Endothelial cell (in vitro differentiated cells): Measurements from ENCODE around the gene PNMA8A. TPM values are rescaled to one million over a fixed set of nuclear protein-coding genes. Genes with fewer than 3 reads are reported as not detected.

Experiments
- DNase-seq: peaks from one replicate; pipeline ENCODE4 v3.0.0; 2021; ENCODE audit warnings: low spot score
- H3K27ac Mint-ChIP-seq: one replicate; pipeline ENCODE4 v1.8.0; 2021; ENCODE audit warnings: mixed read lengths, inconsistent platforms; ENCODE audit not compliant: unreplicated experiment
- H3K27me3 Mint-ChIP-seq: one replicate; pipeline ENCODE4 v1.8.0; 2021; ENCODE audit warnings: mild to moderate bottlenecking, moderate library complexity, mixed read lengths, inconsistent platforms; ENCODE audit not compliant: unreplicated experiment
- H3K36me3 Mint-ChIP-seq: one replicate; pipeline ENCODE4 v1.8.0; 2021; ENCODE audit warnings: mild to moderate bottlenecking, low read depth, mixed read lengths, inconsistent platforms; ENCODE audit not compliant: unreplicated experiment
- H3K4me1 Mint-ChIP-seq: one replicate; pipeline ENCODE4 v1.8.0; 2021; ENCODE audit warnings: mild to moderate bottlenecking, mixed read lengths, inconsistent platforms; ENCODE audit not compliant: unreplicated experiment
- H3K4me3 Mint-ChIP-seq: one replicate; pipeline ENCODE4 v1.8.0; 2021; ENCODE audit warnings: mild to moderate bottlenecking, mixed read lengths, inconsistent platforms; ENCODE audit not compliant: unreplicated experiment
- H3K9me3 Mint-ChIP-seq: one replicate; pipeline ENCODE4 v1.8.0; 2021; ENCODE audit warnings: mixed read lengths, inconsistent platforms; ENCODE audit not compliant: unreplicated experiment
- total RNA-seq: library from RNA; stranded (reverse); fragmentation: NEBNext Ultra II Directional; extraction: Animal tissue kit (Norgen Biotek cat#: 25700); gene quantifications from one replicate; pipeline ENCODE4 v1.2.1, GENCODE V29; 2021; ENCODE audit not compliant: unreplicated experiment
- TF ChIP-seq, protein P1 (sequence below): fragments of 200-600 bp; sonication (generic); IDR thresholded peaks from one replicate; pipeline ENCODE4 v1.5.0; 2021; ENCODE audit warnings: antibody characterized with exemption; ENCODE audit not compliant: unreplicated experiment

The PNMA8A gene
- total RNA-seq, 1 donor from 2014 or later = 12.4 TPM

DNA sequence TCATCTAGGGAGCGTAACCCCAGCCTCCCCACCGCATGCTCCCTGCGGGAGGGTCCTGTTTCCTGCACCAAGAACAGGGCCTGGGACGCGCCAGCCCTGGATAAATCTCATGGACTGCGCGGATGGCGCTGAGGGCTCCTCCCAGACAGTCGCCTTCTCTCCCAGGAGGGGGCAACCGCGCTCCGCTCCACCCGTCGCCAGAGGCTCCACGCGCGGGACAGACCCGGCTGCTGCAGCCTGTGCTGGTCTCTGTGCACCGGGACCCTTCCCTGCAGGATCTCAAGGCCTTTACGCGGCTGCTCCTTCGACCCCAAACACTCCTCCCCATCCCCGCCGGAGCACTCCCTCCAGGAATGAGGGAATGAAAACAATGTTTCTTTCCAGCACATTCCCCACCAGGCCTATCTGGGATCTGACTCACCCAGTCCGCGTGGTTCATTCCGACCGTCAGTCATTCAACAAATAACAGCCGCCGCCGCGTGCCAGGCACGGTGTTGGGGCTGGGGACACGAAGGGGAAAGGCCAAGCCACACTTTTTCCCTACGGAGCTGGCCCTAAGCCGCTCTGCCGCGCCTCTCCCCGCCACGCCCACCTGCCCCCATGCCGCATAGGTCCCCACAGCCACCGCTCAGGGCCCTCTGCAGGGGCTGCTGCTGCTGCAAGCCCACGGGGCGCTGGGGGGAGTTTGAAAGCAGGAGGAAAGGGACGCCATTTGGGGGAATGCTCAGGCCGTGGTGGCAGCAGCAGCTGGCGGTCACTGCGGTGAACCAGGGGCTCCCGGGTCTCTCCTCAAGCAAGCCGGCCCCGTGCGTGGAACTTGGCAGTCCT, 18.3 kb upstream of the PNMA8A start:
- Mint-ChIP-seq H3K27me3 (peaks cover 18% of the 10 kb centered on the region), H3K9me3 (no peaks in the 10 kb centered on the region), H3K4me3 (peak overlapping the region; percentile 65), H3K4me1 (peaks cover 11% of the 10 kb centered on the region), H3K27ac (no peak overlapping the region), H3K36me3 (peaks cover 3% of the 10 kb centered on the region)
- TF ChIP-seq, protein P1, sequence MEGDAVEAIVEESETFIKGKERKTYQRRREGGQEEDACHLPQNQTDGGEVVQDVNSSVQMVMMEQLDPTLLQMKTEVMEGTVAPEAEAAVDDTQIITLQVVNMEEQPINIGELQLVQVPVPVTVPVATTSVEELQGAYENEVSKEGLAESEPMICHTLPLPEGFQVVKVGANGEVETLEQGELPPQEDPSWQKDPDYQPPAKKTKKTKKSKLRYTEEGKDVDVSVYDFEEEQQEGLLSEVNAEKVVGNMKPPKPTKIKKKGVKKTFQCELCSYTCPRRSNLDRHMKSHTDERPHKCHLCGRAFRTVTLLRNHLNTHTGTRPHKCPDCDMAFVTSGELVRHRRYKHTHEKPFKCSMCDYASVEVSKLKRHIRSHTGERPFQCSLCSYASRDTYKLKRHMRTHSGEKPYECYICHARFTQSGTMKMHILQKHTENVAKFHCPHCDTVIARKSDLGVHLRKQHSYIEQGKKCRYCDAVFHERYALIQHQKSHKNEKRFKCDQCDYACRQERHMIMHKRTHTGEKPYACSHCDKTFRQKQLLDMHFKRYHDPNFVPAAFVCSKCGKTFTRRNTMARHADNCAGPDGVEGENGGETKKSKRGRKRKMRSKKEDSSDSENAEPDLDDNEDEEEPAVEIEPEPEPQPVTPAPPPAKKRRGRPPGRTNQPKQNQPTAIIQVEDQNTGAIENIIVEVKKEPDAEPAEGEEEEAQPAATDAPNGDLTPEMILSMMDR = no peak
- no peak for DNase-seq

DNA sequence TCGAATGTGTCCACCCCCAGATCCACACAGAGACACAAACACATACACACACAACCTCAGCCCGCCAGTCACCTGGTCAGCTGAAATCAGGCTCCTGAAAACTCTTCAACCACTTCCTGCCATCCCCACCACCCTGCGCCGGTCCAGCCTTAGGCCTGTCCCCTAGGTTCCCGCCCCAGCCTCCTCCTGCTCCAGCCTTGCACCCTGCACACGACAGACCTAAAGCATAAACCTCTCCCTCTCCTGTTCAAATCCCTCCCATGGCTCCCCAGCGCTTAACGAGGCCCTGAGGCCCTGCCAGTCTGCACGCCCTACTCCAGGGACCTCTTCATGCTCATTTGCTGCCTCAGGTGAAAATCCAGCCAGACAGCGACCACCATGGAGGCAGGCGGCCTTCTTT, 17.2 kb upstream of the PNMA8A start:
- peaks cover 11% of the 10 kb centered on the region for H3K4me1 Mint-ChIP-seq
- H3K36me3 Mint-ChIP-seq = peaks cover 3% of the 10 kb centered on the region
- TF ChIP-seq, protein P1 = no peak
- H3K27me3 Mint-ChIP-seq = peaks cover 10% of the 10 kb centered on the region
- H3K27ac Mint-ChIP-seq = peak overlapping the region; percentile 64
- no peak for DNase-seq
- no peaks in the 10 kb centered on the region for H3K9me3 Mint-ChIP-seq
- H3K4me3 Mint-ChIP-seq = peak overlapping the region; percentile 64

DNA sequence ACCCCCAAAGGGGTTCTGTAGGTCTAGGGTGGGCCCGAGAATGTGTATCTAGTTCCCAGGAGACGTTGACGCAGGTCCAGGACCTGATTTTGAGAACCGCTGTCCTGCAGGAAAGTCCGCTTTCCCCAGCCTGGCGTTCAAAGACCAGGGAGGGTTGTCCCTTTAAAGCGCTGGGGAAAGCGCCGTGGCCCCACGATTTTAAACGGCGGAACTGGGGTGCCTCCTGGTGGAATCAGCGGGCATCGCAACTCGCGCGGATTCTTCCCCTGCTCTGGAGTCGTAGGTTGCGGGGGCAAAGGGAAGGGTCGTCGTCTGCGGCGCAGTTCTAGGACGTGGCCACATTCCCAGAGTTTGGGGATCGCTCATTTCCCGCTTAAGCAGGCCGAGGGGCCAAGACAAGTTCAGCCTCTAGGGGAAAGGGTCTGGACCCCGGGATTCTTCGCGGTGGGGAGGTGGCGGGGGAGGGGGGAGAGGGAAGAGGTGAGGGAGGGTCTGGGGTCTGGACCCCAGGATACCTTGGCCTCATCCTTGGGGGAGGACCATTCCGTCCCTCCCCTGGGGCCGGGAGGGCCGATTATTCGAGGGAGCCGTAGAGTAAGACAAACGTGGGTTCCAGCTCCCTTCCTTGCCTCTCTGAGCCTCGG, 16.6 kb upstream of the PNMA8A start:
- TF ChIP-seq, protein P1 = peak; percentile 93
- H3K36me3 Mint-ChIP-seq = peaks cover 3% of the 10 kb centered on the region
- H3K27me3 Mint-ChIP-seq = peaks cover 10% of the 10 kb centered on the region
- H3K4me1 Mint-ChIP-seq = peaks cover 11% of the 10 kb centered on the region
- no peaks in the 10 kb centered on the region for H3K9me3 Mint-ChIP-seq
- peak overlapping the region; percentile 64 for H3K27ac Mint-ChIP-seq
- peak; percentile 94 for DNase-seq
- H3K4me3 Mint-ChIP-seq = peak overlapping the region; percentile 64

DNA sequence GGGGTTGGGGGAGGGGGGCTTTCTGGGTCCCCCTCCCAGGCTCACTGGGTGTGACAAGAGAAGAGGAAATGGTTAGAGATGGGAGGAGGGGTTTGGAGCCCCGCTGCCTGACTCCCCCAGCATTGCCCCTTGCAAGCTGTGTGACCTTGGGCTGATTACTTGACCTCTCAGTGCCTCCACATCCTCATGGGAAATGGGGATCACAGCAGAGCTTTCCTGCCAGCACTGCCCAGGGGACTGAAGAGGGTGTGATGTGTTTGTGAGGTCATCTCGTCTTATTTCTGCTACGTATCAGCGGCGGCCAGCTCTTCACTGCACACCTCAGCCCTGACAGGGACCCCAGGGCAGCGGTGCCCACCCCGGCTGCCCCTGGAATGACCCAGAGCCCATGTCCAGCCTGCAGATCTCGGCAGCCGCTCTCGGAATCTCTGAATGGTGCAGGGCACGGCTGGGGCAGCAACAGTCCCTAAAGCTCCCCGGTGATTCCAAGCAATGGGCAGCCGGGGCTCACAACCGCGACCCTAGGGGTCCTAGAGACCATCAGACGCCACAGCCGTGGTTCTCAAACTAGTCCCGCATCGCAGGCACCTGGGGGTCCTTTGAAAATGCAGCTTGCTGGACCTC, 15.9 kb upstream of the PNMA8A start:
- Mint-ChIP-seq H3K27me3 (peaks cover 10% of the 10 kb centered on the region), H3K4me1 (peaks cover 13% of the 10 kb centered on the region), H3K9me3 (no peaks in the 10 kb centered on the region), H3K36me3 (peaks cover 3% of the 10 kb centered on the region), H3K27ac (no peak overlapping the region), H3K4me3 (no peak overlapping the region)
- TF ChIP-seq, protein P1 = no peak
- DNase-seq = no peak
